HG03520 (cell line): ENCODE measurements around the gene LBP.
"Not testable (repeated sequence)": the region's sequence is repeated elsewhere in the genome, so short reads cannot be mapped to it uniquely, and the experiment has no call there.

Experiments
- ATAC-seq: cut with Tn5 transposase; IDR thresholded peaks from one replicate; pipeline ENCODE4 v1.9.1; 2021; ENCODE audit warnings: mild to moderate bottlenecking, moderate library complexity; ENCODE audit not compliant: unreplicated experiment

LBP gene

GRCh38 chr20:38393259-38393658 is 47.0 kb downstream of the LBP start:
- no peak for ATAC-seq

GRCh38 chr20:38395165-38395564 is 48.9 kb downstream of the LBP start:
- no peak for ATAC-seq

- ATAC-seq, result not testable (repeated sequence)
Measured at GRCh38 chr20:38395751-38396395, 49.6 kb downstream of the LBP start.

- ATAC-seq, result no peak
Measured at GRCh38 chr20:38402089-38402488, 55.8 kb downstream of the LBP start.

- ATAC-seq, result no peak
Measured at GRCh38 chr20:38402816-38403215, 56.5 kb downstream of the LBP start.

GRCh38 chr20:38404016-38404415 is 57.7 kb downstream of the LBP start:
- no peak for ATAC-seq

GRCh38 chr20:38405132-38405531 is 58.9 kb downstream of the LBP start:
- no peak for ATAC-seq

GRCh38 chr20:38406476-38406875 is 60.2 kb downstream of the LBP start:
- no peak for ATAC-seq

GRCh38 chr20:38407321-38407720 is 61.0 kb downstream of the LBP start:
- no peak for ATAC-seq

- ATAC-seq, result not testable (repeated sequence)
Measured at GRCh38 chr20:38407822-38408221, 61.5 kb downstream of the LBP start.

GRCh38 chr20:38412877-38413577 is 66.7 kb downstream of the LBP start:
- ATAC-seq, result no peak

GRCh38 chr20:38414769-38415450 is 68.6 kb downstream of the LBP start:
- ATAC-seq, result no peak

- no peak for ATAC-seq
Measured at GRCh38 chr20:38418509-38419204, 72.4 kb downstream of the LBP start.

- no peak for ATAC-seq
Measured at GRCh38 chr20:38420388-38421085, 74.3 kb downstream of the LBP start.

GRCh38 chr20:38421915-38422314 is 75.6 kb downstream of the LBP start:
- ATAC-seq, result no peak

- ATAC-seq, result no peak
Measured at GRCh38 chr20:38423541-38423940, 77.3 kb downstream of the LBP start.

- no peak for ATAC-seq
Measured at GRCh38 chr20:38424401-38424800, 78.1 kb downstream of the LBP start.

- ATAC-seq, result no peak
Measured at GRCh38 chr20:38426006-38426897, 80.0 kb downstream of the LBP start.
